Gastroesophageal sphincter (tissue), 3 donors: Measurements from ENCODE around the gene HIVEP3.

Experiments
- CTCF ChIP-seq, 4 experiments: fragments of 200-600 bp in 2 of 4; fragments of 450-650 bp in 2 of 4; sonication (generic) in 1 of 4; IDR thresholded peaks; one replicate each; pipeline ENCODE4 v1.5.1; 2017 to 2019; ENCODE audit warnings: antibody characterized with exemption in 4 of 4, mild to moderate bottlenecking in 2 of 4, moderate library complexity in 2 of 4
- EP300 ChIP-seq: sonication (generic); formaldehyde crosslinking; IDR thresholded peaks from one replicate; pipeline ENCODE4 v1.6.1; 2017; ENCODE audit warnings: antibody characterized with exemption, mild to moderate bottlenecking
- POLR2A ChIP-seq, 2 donors: fragments of 450-650 bp; IDR thresholded peaks; one replicate each; pipeline ENCODE4 v1.6.1; 2017; ENCODE audit warnings: antibody characterized with exemption in 2 of 2, mild to moderate bottlenecking in 2 of 2, moderate library complexity in 1 of 2
- POLR2AphosphoS5 ChIP-seq: sonication (generic); formaldehyde crosslinking; IDR thresholded peaks from one replicate; pipeline ENCODE4 v1.6.1; 2017; ENCODE audit warnings: antibody characterized with exemption

GRCh38 chr1:41803656-41804055 is 115.1 kb downstream of the HIVEP3 start:
- no peak for TF ChIP-seq CTCF (IDR thresholded peaks at IDR 0.05)
- TF ChIP-seq EP300, result no peak
- TF ChIP-seq POLR2A (IDR thresholded peaks at IDR 0.05), result no peak
- no peak for TF ChIP-seq POLR2AphosphoS5
